Fibroblast of villous mesenchyme (primary cell): ENCODE results near the gene CACNA1B. TPM values are rescaled to one million over a fixed set of nuclear protein-coding genes. Genes with fewer than 3 reads are reported as not detected.
A peak's percentile ranks its signal among the peaks of the same experiment; 100 is the strongest.

Source experiments
- DNase-seq: peaks from one replicate; pipeline ENCODE4 v3.0.0-alpha.2; 2010; ENCODE audit warnings: low read depth
- H3K4me3 ChIP-seq: 2 replicates; pipeline ENCODE4 v1.5.1; 2011; ENCODE audit warnings: low read depth, mild to moderate bottlenecking, low read length
- total RNA-seq: library from RNA; depleted of rRNA; stranded (reverse); fragments of >200 nt; gene quantifications from 2 replicates; pipeline ENCODE4 v1.2.3, GENCODE V29; 2012
- TF ChIP-seq, protein P1 (sequence below): IDR thresholded peaks from 2 replicates; pipeline ENCODE4 v1.5.1; 2012; ENCODE audit warnings: low read depth, mild to moderate bottlenecking, low read length; ENCODE audit not compliant: insufficient read depth

Gene CACNA1B
- total RNA-seq, 1 donor, result 0.43 TPM

DNA sequence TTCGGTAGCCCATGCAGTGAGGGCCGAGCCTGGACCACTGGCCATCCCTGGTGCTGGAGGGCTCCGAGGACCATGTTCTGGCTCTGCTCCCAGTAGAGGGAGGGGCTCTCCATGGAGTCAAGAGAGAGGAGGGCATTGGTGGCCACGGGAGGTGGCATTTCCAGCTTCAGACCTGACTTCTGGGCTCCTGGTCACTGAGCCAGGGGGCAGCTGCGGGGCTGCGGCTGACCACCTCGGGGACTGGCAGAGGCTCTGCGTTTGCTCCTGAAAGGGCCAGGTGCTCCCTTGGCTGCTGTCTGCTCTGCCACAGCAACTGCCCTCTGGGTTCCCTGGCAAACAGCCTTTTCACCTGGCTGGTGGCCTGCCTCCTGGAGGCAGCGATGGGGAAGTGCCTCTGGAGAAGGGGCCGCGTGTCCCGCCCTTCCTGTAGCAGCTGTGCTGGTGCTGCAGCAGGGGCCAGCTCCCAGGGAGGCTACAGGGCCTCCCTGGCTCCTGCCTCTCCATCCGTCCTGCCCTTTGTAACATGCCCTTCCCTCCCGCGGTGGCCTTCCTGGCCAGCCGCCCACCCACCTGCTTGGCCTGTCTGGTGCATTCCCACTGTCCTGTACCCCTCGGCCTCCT, 144.6 kb downstream of the CACNA1B start:
- H3K4me3 ChIP-seq, result no peak overlapping the region
- TF ChIP-seq, protein P1, sequence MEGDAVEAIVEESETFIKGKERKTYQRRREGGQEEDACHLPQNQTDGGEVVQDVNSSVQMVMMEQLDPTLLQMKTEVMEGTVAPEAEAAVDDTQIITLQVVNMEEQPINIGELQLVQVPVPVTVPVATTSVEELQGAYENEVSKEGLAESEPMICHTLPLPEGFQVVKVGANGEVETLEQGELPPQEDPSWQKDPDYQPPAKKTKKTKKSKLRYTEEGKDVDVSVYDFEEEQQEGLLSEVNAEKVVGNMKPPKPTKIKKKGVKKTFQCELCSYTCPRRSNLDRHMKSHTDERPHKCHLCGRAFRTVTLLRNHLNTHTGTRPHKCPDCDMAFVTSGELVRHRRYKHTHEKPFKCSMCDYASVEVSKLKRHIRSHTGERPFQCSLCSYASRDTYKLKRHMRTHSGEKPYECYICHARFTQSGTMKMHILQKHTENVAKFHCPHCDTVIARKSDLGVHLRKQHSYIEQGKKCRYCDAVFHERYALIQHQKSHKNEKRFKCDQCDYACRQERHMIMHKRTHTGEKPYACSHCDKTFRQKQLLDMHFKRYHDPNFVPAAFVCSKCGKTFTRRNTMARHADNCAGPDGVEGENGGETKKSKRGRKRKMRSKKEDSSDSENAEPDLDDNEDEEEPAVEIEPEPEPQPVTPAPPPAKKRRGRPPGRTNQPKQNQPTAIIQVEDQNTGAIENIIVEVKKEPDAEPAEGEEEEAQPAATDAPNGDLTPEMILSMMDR, result peak; percentile 22
- DNase-seq, result no peak

DNA sequence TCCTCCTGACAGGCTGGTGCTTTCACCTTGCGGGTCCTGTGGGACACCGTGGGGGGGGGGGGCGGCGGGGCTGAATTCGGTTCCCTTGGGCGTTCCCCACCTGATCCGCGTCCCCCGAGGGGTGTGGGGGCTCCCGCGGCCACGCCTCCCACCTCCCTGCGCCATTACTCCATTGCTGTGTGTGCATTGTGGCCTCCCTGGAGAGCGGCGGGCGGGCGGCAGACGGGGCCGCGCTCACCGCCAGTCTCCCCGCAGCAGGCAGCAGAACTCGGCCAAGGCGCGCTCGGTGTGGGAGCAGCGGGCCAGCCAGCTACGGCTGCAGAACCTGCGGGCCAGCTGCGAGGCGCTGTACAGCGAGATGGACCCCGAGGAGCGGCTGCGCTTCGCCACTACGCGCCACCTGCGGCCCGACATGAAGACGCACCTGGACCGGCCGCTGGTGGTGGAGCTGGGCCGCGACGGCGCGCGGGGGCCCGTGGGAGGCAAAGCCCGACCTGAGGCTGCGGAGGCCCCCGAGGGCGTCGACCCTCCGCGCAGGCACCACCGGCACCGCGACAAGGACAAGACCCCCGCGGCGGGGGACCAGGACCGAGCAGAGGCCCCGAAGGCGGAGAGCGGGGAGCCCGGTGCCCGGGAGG, 145.3 kb downstream of the CACNA1B start:
- H3K4me3 ChIP-seq, result no peak overlapping the region
- TF ChIP-seq, protein P1, result no peak
- no peak for DNase-seq

DNA sequence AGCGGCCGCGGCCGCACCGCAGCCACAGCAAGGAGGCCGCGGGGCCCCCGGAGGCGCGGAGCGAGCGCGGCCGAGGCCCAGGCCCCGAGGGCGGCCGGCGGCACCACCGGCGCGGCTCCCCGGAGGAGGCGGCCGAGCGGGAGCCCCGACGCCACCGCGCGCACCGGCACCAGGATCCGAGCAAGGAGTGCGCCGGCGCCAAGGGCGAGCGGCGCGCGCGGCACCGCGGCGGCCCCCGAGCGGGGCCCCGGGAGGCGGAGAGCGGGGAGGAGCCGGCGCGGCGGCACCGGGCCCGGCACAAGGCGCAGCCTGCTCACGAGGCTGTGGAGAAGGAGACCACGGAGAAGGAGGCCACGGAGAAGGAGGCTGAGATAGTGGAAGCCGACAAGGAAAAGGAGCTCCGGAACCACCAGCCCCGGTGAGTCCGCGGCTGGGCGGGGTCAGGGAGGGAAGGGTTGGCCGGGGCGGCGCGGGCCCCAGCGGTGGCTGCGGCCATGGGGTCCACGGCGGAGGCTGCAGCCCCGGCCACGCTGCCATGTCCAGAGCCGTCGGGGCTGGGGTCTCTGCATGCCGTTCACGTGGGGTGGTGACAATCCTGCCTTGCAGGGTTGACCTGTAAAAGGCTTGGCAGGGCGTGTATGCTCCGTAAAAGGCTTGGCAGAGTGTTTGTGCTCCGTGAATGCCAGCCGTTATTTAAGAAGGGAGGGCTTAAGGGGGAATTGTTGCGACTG, 146.0 kb downstream of the CACNA1B start:
- H3K4me3 ChIP-seq, result no peak overlapping the region
- TF ChIP-seq, protein P1, result no peak
- DNase-seq, result no peak

DNA sequence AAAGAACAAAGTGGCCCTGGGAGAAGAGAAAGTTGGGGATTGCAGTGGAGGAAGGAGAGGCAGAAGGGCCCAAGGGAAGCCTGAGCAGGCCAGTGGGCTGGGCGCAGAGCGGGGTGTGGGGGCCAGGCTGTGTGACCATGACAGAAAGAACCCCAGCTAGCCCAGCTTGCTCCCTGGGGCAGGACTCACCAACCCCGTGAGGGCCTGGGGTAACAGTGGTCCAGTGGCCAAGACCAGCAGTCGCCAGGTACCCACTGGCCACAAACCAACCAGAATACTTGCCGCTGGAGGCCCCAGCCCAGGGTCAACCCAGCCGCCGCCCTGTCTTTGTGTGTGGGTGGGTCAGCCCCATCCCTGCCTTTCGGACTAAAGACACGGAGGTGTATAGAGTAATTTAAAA, 146.5 kb downstream of the CACNA1B start:
- no peak for DNase-seq
- TF ChIP-seq, protein P1, result no peak
- H3K4me3 ChIP-seq, result no peak overlapping the region

DNA sequence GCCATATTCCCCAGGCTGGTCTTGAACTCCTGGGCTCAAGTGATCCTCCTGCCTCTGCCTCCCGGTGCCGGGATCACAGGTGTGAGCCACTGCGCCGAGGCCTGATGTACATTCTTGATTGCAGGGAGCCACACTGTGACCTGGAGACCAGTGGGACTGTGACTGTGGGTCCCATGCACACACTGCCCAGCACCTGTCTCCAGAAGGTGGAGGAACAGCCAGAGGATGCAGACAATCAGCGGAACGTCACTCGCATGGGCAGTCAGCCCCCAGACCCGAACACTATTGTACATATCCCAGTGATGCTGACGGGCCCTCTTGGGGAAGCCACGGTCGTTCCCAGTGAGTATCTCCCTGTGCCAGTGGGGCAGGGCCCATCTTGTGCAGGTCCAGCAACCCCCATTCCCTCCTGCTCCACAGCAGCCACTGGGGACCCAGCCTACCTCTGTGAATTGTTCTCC, 147.3 kb downstream of the CACNA1B start:
- TF ChIP-seq, protein P1, result no peak
- no peak for DNase-seq
- no peak overlapping the region for H3K4me3 ChIP-seq

DNA sequence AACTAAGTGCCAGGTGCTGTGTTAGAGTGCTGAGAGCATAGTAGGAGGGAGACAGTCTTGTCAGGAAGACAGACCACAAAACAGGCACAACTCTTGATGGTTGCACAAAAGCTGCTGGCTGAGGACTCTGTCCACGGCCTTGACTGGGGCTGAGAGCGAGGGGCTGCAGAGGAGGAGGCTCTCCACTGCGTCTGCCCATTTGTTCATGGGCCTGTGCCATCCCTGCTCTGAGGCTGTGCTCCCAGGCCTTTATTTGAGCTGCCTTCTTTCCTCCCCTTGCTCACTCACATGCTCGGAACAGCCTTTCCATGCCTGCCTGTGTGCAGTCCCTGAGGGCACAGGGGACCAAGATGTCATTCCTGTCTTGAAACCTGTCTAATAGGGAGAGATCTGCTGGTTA, 147.8 kb downstream of the CACNA1B start:
- no peak for DNase-seq
- TF ChIP-seq, protein P1, result no peak
- H3K4me3 ChIP-seq, result no peak overlapping the region
